ENCODE results near the gene CLPTM1.

- TF ChIP-seq CTCF (IDR thresholded peaks at IDR 0.05; ENCODE audit: insufficient read depth, low read depth, low read length) (no peak), EZH2 (IDR thresholded peaks at IDR 0.05; ENCODE audit: insufficient read depth, low read length) (no peak)
These were observed 30.9 kb upstream of the CLPTM1 start for GRCh38 chr19:44924243-44924725.
